ENCODE measurements around the gene MRPL44. TPM values are rescaled to one million over a fixed set of nuclear protein-coding genes. Genes with fewer than 3 reads are reported as not detected.

The MRPL44 gene
- total RNA-seq, 3 donors from 2014 or later (not counting 1 experiment from before 2014, with no cell fraction given) = 27.6 to 35.1 (median 31.0) TPM

DNA sequence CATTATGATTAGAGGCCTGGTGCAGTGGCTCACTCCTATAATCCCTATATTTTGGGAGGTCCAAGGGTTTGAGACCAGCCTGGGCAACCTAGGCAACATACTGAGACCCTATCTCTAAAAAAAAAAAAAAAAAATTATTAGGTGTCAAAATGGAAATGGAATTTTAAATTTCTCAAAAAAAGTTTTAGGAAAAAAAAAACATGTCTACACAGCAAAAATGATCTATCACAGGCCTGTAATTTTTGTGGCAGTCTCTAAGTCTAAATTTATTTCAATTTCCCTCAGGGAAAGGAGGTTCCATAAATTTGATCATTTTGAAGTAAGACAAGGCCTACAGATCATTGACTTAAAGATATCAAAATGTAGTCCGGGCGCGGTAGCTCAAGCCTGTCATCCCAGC lies 16.3 kb downstream of the MRPL44 start:
- H3K4me1 ChIP-seq (ENCODE audit: control insufficient read depth, insufficient read depth, low read length) = no peaks in the 10 kb centered on the region
- Mint-ChIP-seq H3K27ac (no peak overlapping the region), H3K9me3 (no peaks in the 10 kb centered on the region), H3K4me3 (no peak overlapping the region), H3K4me1 (peaks cover 9 to 11% of the 10 kb centered on the region in 2 donors), H3K36me3 (no peaks in the 10 kb centered on the region), H3K27me3 (ENCODE audit: low read depth in 2 of 2) (no peaks in the 10 kb centered on the region)
- no peak overlapping the region for H3K27ac ChIP-seq (ENCODE audit: low read length)
- ATAC-seq (no peak), DNase-seq (no peak)
- WGBS (ENCODE audit: insufficient coverage) = 98% methylated on average over 3 of the region's 3 CpGs
- H3K4me3 ChIP-seq (ENCODE audit: low read length) = no peak overlapping the region
- intact Hi-C loops (cut with micrococcal nuclease) = loop anchor here (5.0 kb wide), 1 partner anchor 394 kb away; no protein-coding TSS in a partner anchor
- no peaks in the 10 kb centered on the region for H3K9me3 ChIP-seq (ENCODE audit: control insufficient read depth, insufficient read depth, low read length)
- TF ChIP-seq, protein P1, sequence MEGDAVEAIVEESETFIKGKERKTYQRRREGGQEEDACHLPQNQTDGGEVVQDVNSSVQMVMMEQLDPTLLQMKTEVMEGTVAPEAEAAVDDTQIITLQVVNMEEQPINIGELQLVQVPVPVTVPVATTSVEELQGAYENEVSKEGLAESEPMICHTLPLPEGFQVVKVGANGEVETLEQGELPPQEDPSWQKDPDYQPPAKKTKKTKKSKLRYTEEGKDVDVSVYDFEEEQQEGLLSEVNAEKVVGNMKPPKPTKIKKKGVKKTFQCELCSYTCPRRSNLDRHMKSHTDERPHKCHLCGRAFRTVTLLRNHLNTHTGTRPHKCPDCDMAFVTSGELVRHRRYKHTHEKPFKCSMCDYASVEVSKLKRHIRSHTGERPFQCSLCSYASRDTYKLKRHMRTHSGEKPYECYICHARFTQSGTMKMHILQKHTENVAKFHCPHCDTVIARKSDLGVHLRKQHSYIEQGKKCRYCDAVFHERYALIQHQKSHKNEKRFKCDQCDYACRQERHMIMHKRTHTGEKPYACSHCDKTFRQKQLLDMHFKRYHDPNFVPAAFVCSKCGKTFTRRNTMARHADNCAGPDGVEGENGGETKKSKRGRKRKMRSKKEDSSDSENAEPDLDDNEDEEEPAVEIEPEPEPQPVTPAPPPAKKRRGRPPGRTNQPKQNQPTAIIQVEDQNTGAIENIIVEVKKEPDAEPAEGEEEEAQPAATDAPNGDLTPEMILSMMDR (IDR thresholded peaks at IDR 0.05) = no peak
- H3K27me3 ChIP-seq (ENCODE audit: control insufficient read depth, insufficient read depth, low read length) = no peaks in the 10 kb centered on the region
- H3K36me3 ChIP-seq (ENCODE audit: control insufficient read depth, insufficient read depth, low read length) = peaks cover 5% of the 10 kb centered on the region

DNA sequence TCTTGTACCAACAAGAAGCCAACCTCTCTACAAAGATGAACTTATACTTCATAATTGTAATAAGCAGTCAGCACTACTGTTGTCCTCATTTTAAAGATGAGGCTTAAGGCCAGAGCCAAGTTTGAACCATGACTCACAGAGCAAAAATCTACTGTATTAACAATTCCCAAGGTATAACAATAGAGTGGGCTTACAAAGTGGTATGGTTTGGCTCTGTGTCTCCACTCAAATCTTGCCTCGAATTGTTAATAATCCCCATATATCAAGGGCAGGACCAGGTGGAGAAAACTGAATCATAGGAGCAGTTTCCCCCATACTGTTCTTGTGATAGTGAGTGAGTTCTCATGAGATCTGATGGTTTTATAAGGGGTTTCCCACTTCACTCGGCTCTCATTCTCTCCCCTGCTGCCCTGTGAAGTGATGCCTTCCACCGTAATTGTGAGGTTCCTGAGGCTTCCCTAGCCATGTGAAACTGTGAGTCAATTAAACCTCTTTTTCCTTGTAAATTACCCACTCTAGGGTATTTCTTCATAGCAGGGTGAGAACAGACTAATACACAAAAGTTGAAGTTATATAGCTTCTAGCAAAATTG lies 19.5 kb downstream of the MRPL44 start:
- no peaks in the 10 kb centered on the region for H3K36me3 ChIP-seq (ENCODE audit: control insufficient read depth, insufficient read depth, low read length)
- no peak overlapping the region for H3K4me3 Mint-ChIP-seq
- no peak overlapping the region for H3K27ac ChIP-seq (ENCODE audit: low read length)
- H3K27me3 ChIP-seq (ENCODE audit: control insufficient read depth, insufficient read depth, low read length) = no peaks in the 10 kb centered on the region
- TF ChIP-seq, protein P1 (IDR thresholded peaks at IDR 0.05) = no peak
- DNase-seq (no peak), ATAC-seq (no peak)
- H3K4me3 ChIP-seq (ENCODE audit: low read length) = no peak overlapping the region
- no peaks in the 10 kb centered on the region for H3K4me1 Mint-ChIP-seq
- H3K4me1 ChIP-seq (ENCODE audit: control insufficient read depth, insufficient read depth, low read length) = no peaks in the 10 kb centered on the region
- no peaks in the 10 kb centered on the region for H3K9me3 Mint-ChIP-seq
- intact Hi-C loops (cut with micrococcal nuclease) = no loop called here
- H3K9me3 ChIP-seq (ENCODE audit: control insufficient read depth, insufficient read depth, low read length) = no peaks in the 10 kb centered on the region
- WGBS (ENCODE audit: insufficient coverage) = 50% methylated on average over 2 of the region's 3 CpGs
- no peaks in the 10 kb centered on the region for H3K36me3 Mint-ChIP-seq
- no peaks in the 10 kb centered on the region for H3K27me3 Mint-ChIP-seq (ENCODE audit: low read depth in 2 of 2)
- no peak overlapping the region for H3K27ac Mint-ChIP-seq

DNA sequence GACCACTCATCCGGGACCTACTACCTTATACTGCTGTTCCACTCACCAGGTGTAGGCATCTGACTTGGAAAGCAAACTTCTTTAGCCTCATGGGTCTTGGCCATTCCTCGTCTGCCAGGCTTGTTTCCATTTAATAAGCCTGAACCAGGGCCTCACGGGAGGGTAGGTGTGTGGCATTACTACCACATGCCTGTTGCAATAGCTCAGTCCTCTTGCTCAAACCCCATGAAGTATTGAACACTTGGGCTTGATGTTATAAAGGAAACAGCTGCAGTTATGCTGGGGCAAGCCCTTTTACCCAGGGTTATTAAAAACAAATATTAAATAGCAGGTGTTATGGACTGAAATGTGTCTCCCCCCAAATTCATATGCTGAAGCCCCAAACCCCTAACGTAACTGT lies 21.2 kb downstream of the MRPL44 start:
- H3K9me3 ChIP-seq (ENCODE audit: control insufficient read depth, insufficient read depth, low read length) = no peaks in the 10 kb centered on the region
- intact Hi-C loops (cut with micrococcal nuclease) = no loop called here
- Mint-ChIP-seq H3K9me3 (no peaks in the 10 kb centered on the region), H3K27ac (no peak overlapping the region), H3K36me3 (no peaks in the 10 kb centered on the region), H3K27me3 (ENCODE audit: low read depth in 2 of 2) (no peaks in the 10 kb centered on the region), H3K4me3 (no peak overlapping the region), H3K4me1 (no peaks in the 10 kb centered on the region)
- no peaks in the 10 kb centered on the region for H3K4me1 ChIP-seq (ENCODE audit: control insufficient read depth, insufficient read depth, low read length)
- TF ChIP-seq, protein P1 (IDR thresholded peaks at IDR 0.05) = no peak
- H3K27me3 ChIP-seq (ENCODE audit: control insufficient read depth, insufficient read depth, low read length) = no peaks in the 10 kb centered on the region
- DNase-seq = no peak
- ATAC-seq = no peak
- H3K36me3 ChIP-seq (ENCODE audit: control insufficient read depth, insufficient read depth, low read length) = no peaks in the 10 kb centered on the region
- no peak overlapping the region for H3K4me3 ChIP-seq (ENCODE audit: low read length)
- 92% methylated on average over 4 of the region's 4 CpGs for WGBS (ENCODE audit: insufficient coverage)
- H3K27ac ChIP-seq (ENCODE audit: low read length) = no peak overlapping the region

Data from natural killer cell (primary cell).